GM12878 (cell line): ENCODE results near the gene CDK5R2. TPM values are rescaled to one million over a fixed set of nuclear protein-coding genes. Genes with fewer than 3 reads are reported as not detected.

Experiments used
- ATAC-seq: fragments of 200-7000 bp; cut with Tn5 transposase; 3 replicates; pipeline ENCODE4 v1.9.1; 2020; ENCODE audit warnings: mild to moderate bottlenecking, moderate library complexity
- BruUV-seq: library from RNA; stranded (reverse); fragments of 400-500 nt; replicated peaks from 2 replicates; lab custom pipeline; 2021; lab: Mats Ljungman, UMichigan
- CTCF ChIA-PET: fragments of 300-600 bp; sonication (Branson Sonifier 250); formaldehyde crosslinking; extraction: SDS; loops from one replicate; lab custom pipeline; 2021; ENCODE audit warnings: inconsistent platforms; lab: Yijun Ruan, JAX
- POLR2A ChIA-PET: fragments of 350-600 bp; formaldehyde crosslinking; extraction: SDS; loops from one replicate; lab custom pipeline; 2021; ENCODE audit warnings: inconsistent platforms; lab: Charles Lee
- RAD21 ChIA-PET: fragments of 300-600 bp; sonication (Branson Sonifier 250); formaldehyde crosslinking; loops from one replicate; lab custom pipeline; 2023; ENCODE audit warnings: antibody characterized with exemption; ENCODE audit not compliant: unreplicated experiment; lab: Charles Lee
- SMC1A ChIA-PET: fragments of 300-600 bp; sonication (Branson Sonifier 250); formaldehyde crosslinking; loops from one replicate; lab custom pipeline; 2023; ENCODE audit not compliant: unreplicated experiment, uncharacterized antibody; lab: Charles Lee
- DNase-seq: peaks from one replicate; pipeline ENCODE4 v3.0.0-alpha.2; 2011; ENCODE audit warnings: low read depth, low spot score
- FAIRE-seq: peaks from 3 replicates; lab custom pipeline; 2011; peaks lifted over from hg19 to GRCh38; lab: Jason Lieb, UNC
- H2AFZ ChIP-seq: 2 replicates; pipeline ENCODE4 v1.6.0; 2011; ENCODE audit warnings: low read depth, low read length, control low read depth; ENCODE audit not compliant: control insufficient read depth
- H3K27ac ChIP-seq: 2 replicates; pipeline ENCODE4 v1.5.1; 2011; ENCODE audit warnings: control low read depth; ENCODE audit not compliant: control insufficient read depth, insufficient read depth
- H3K27me3 ChIP-seq, 2 experiments: replicated peaks in 1 of 2; 2 replicates each; pipeline versions ENCODE4 v1.6.0 to v1.6.1; 2011; ENCODE audit warnings: low read length in 1 of 2; ENCODE audit not compliant: control insufficient read depth in 2 of 2, insufficient read depth in 2 of 2
- H3K36me3 ChIP-seq, 2 experiments: 2 replicates each; pipeline ENCODE4 v1.5.1; 2011; ENCODE audit warnings: low read length in 1 of 2; ENCODE audit not compliant: control insufficient read depth in 2 of 2, insufficient read depth in 2 of 2
- H3K4me1 ChIP-seq: 2 replicates; pipeline ENCODE4 v1.6.1; 2011; ENCODE audit warnings: mild to moderate bottlenecking, low read length, moderate library complexity, mixed read lengths; ENCODE audit not compliant: control insufficient read depth, insufficient read depth
- H3K4me2 ChIP-seq: 2 replicates; pipeline ENCODE4 v1.6.0; 2011; ENCODE audit warnings: control low read depth; ENCODE audit not compliant: control insufficient read depth, insufficient read depth
- H3K4me3 ChIP-seq: fragments of 200-600 bp; sonication (generic); 2 replicates; pipeline ENCODE4 v1.5.1; 2016
- H3K79me2 ChIP-seq: 2 replicates; pipeline ENCODE4 v1.6.0; 2011; ENCODE audit warnings: low read length; ENCODE audit not compliant: control insufficient read depth, insufficient read depth
- H3K9ac ChIP-seq: 2 replicates; pipeline ENCODE4 v1.8.0; 2011; ENCODE audit warnings: low read length, control low read depth, mixed read lengths; ENCODE audit not compliant: control insufficient read depth, insufficient read depth
- H3K9me3 ChIP-seq: replicated peaks from 3 replicates; pipeline ENCODE4 v1.5.1; 2011; ENCODE audit warnings: mild to moderate bottlenecking, low read length; ENCODE audit not compliant: control insufficient read depth, insufficient read depth
- H4K20me1 ChIP-seq: 2 replicates; pipeline ENCODE4 v1.6.0; 2011; ENCODE audit not compliant: control insufficient read depth, insufficient read depth
- BCL11A ChIP-seq: IDR thresholded peaks from 2 replicates; pipeline ENCODE4 v1.6.1; 2011; ENCODE audit warnings: low read depth, low read length
- BMI1 ChIP-seq: fragments of 450-650 bp; IDR thresholded peaks from 2 replicates; pipeline ENCODE4 v1.6.1; 2016; ENCODE audit warnings: mild to moderate bottlenecking, moderate library complexity, borderline replicate concordance
- E2F4 ChIP-seq: IDR thresholded peaks from 2 replicates; pipeline ENCODE4 v1.6.1; 2012; ENCODE audit warnings: low read depth, low read length, improper control_type of control experiment
- EZH2 ChIP-seq: IDR thresholded peaks from 2 replicates; pipeline ENCODE4 v1.6.1; 2012; ENCODE audit warnings: low read depth, mild to moderate bottlenecking, control low read depth, inconsistent platforms, low read length, borderline replicate concordance; ENCODE audit not compliant: control insufficient read depth
- HSF1 ChIP-seq: fragments of 150-350 bp; IDR thresholded peaks from 2 replicates; pipeline ENCODE4 v1.6.1; 2014; ENCODE audit warnings: mild to moderate bottlenecking, low read depth, low read length
- MLLT1 ChIP-seq: fragments of 450-650 bp; IDR thresholded peaks from 2 replicates; pipeline ENCODE4 v1.6.1; 2016; ENCODE audit warnings: mild to moderate bottlenecking
- MXI1 ChIP-seq: fragments of 150-350 bp; IDR thresholded peaks from 2 replicates; pipeline ENCODE4 v1.6.1; 2011; ENCODE audit warnings: low read depth, mild to moderate bottlenecking, inconsistent platforms, low read length, improper control_type of control experiment
- PAX5 ChIP-seq: IDR thresholded peaks from 2 replicates; pipeline ENCODE4 v1.6.1; 2011; ENCODE audit warnings: low read depth, low read length, borderline replicate concordance
- PAX8 ChIP-seq: fragments of 450-650 bp; IDR thresholded peaks from 2 replicates; pipeline ENCODE4 v1.6.1; 2017; ENCODE audit warnings: mild to moderate bottlenecking, moderate library complexity
- RCOR1 ChIP-seq: conservative IDR thresholded peaks from 2 replicates; pipeline ENCODE4 v1.6.1; 2012; ENCODE audit warnings: low read depth, low read length, improper control_type of control experiment
- SIX5 ChIP-seq: IDR thresholded peaks from 2 replicates; pipeline ENCODE4 v1.6.1; 2011; ENCODE audit warnings: mild to moderate bottlenecking, low read depth, low read length, moderate library complexity; ENCODE audit not compliant: severe bottlenecking
- SRF ChIP-seq, 2 experiments: IDR thresholded peaks; 2 replicates each; pipeline ENCODE4 v1.6.1; 2011; ENCODE audit warnings: low read depth in 2 of 2, low read length in 2 of 2, mild to moderate bottlenecking in 1 of 2, moderate library complexity in 1 of 2
- WRNIP1 ChIP-seq: IDR thresholded peaks from 2 replicates; pipeline ENCODE4 v1.6.1; 2011; ENCODE audit warnings: low read depth, low read length, improper control_type of control experiment, borderline replicate concordance
- ZZZ3 ChIP-seq: IDR thresholded peaks from 2 replicates; pipeline ENCODE4 v1.6.1; 2011; ENCODE audit warnings: low read depth; ENCODE audit not compliant: control insufficient read depth, insufficient read length
- WGBS: methylation state at CpG from one replicate; pipeline ENCODE4 v1.1.6; 2016; ENCODE audit warnings: low lambda C conversion rate; ENCODE audit not compliant: insufficient replicate concordance, insufficient coverage; ENCODE audit errors: missing lambda C conversion rate; 5-methylcytosine and 5-hydroxymethylcytosine counted together
- in situ Hi-C: fragments of 300-500 bp; cut with MboI; formaldehyde crosslinking; loops from 9 replicates; pipeline ENCODE4 v1.14.3; 2018; ENCODE audit warnings: mixed read lengths
- intact Hi-C: fragments of 100-400 bp; cut with micrococcal nuclease; formaldehyde crosslinking; loops from one replicate; pipeline ENCODE4 v1.14.2; 2022; ENCODE audit not compliant: unreplicated experiment
- polyA plus RNA-seq, 11 experiments: library from polyadenylated mRNA; depleted of rRNA in 4 of 11; unstranded in 6 of 11; stranded (reverse) in 5 of 11; fragments of >200 nt; fragmentation: Nextera tagmentation in 4 of 11; fragmentation: Illumina TruSeq in 1 of 11; extraction: Ambion mirVana in 4 of 11; extraction: Trizol in 1 of 11; gene quantifications; 1 replicate in 1 of 11; 2 replicates in 10 of 11; pipeline versions ENCODE4 v1.2.1 to v1.2.3, GENCODE V29; 2011 to 2016; ENCODE audit warnings: inconsistent platforms in 2 of 11, missing spikeins in 2 of 11, low read depth in 1 of 11
- total RNA-seq, 4 experiments: library from RNA; depleted of rRNA in 3 of 4; stranded (reverse); fragments of >200 nt in 3 of 4; fragmentation: Illumina TruSeq in 1 of 4; extraction: Trizol in 1 of 4; gene quantifications; 2 replicates each; pipeline versions ENCODE4 v1.2.1 to v1.2.3, GENCODE V29; 2013 to 2021
- TF ChIP-seq, protein P1 (sequence below): fragments of 450-650 bp; IDR thresholded peaks from 2 replicates; pipeline ENCODE4 v1.6.1; 2018; ENCODE audit warnings: borderline replicate concordance, mild to moderate bottlenecking; ENCODE audit not compliant: partially characterized antibody
- TF ChIP-seq, protein P2 (sequence below): IDR thresholded peaks from 2 replicates; pipeline ENCODE4 v1.6.1; 2012; ENCODE audit warnings: low read depth, low read length, improper control_type of control experiment

The CDK5R2 gene
- total and polyA plus RNA-seq, 10 of the 15 experiments (the other 5 are each of a cell fraction or from before 2014, with no cell fraction given), result not detected

GRCh38 chr2:218990612-218991011 lies 31.1 kb downstream of the CDK5R2 start:
- no peaks in the 10 kb centered on the region for H3K4me1 ChIP-seq
- H3K4me2 ChIP-seq, result no peak overlapping the region
- FAIRE-seq (no peak), ATAC-seq (no peak), DNase-seq (no peak)
- no peaks in the 10 kb centered on the region for H3K9me3 ChIP-seq
- intact Hi-C loops, result no loop called here
- H3K79me2 ChIP-seq, result no peaks in the 10 kb centered on the region
- H3K4me3 ChIP-seq, result no peak overlapping the region
- no peak overlapping the region for H3K9ac ChIP-seq
- RAD21 ChIA-PET, result interaction anchor here (0.9 kb wide), 1 partner anchor 129 kb away, joined by 3 read pairs; no protein-coding TSS in a partner anchor
- no peak overlapping the region for H3K27ac ChIP-seq
- SMC1A ChIA-PET, result no interaction called here
- in situ Hi-C loops, result no loop called here
- 10% methylated on average over 6 of the region's 6 CpGs for WGBS
- H4K20me1 ChIP-seq, result peaks cover 3% of the 10 kb centered on the region; the same call in 1 of the 2 replicates
- H2AFZ ChIP-seq, result no peak overlapping the region
- H3K36me3 ChIP-seq, result no peaks in the 10 kb centered on the region
- BruUV-seq, result no TSS peak
- TF ChIP-seq BCL11A (no peak), SRF (IDR thresholded peaks at IDR 0.05; ENCODE audit: low read depth in 2 of 2, low read length in 2 of 2) (no peak), ZZZ3 (no peak), EZH2 (no peak), BMI1 (no peak), SIX5 (no peak), WRNIP1 (no peak), MXI1 (no peak), PAX8 (no peak), MLLT1 (no peak), E2F4 (no peak), RCOR1 (no peak), HSF1 (no peak), PAX5 (no peak)
- TF ChIP-seq, protein P1, sequence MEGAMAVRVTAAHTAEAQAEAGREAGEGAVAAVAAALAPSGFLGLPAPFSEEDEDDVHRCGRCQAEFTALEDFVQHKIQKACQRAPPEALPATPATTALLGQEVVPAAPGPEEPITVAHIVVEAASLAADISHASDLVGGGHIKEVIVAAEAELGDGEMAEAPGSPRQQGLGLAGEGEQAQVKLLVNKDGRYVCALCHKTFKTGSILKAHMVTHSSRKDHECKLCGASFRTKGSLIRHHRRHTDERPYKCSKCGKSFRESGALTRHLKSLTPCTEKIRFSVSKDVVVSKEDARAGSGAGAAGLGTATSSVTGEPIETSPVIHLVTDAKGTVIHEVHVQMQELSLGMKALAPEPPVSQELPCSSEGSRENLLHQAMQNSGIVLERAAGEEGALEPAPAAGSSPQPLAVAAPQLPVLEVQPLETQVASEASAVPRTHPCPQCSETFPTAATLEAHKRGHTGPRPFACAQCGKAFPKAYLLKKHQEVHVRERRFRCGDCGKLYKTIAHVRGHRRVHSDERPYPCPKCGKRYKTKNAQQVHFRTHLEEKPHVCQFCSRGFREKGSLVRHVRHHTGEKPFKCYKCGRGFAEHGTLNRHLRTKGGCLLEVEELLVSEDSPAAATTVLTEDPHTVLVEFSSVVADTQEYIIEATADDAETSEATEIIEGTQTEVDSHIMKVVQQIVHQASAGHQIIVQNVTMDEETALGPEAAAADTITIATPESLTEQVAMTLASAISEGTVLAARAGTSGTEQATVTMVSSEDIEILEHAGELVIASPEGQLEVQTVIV, result no peak
- TF ChIP-seq, protein P2, sequence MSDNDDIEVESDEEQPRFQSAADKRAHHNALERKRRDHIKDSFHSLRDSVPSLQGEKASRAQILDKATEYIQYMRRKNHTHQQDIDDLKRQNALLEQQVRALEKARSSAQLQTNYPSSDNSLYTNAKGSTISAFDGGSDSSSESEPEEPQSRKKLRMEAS, result no peak
- POLR2A ChIA-PET, result no interaction called here
- CTCF ChIA-PET, result interaction anchor here (1.6 kb wide), 1 partner anchor 39 kb away, joined by 5 read pairs; no protein-coding TSS in a partner anchor
- H3K27me3 ChIP-seq, result peaks cover 27 to 32% of the 10 kb centered on the region in 2 experiments
